BE2C (cell line): Measurements from ENCODE around the gene CRKL.

Experiments
- DNase-seq: peaks from one replicate; pipeline ENCODE4 v3.0.0-alpha.2; 2020
- H3K27me3 ChIP-seq: fragments of 250-450 bp; sonication (Bioruptor Pico); 2 replicates; pipeline ENCODE4 v1.5.1; 2020; ENCODE audit warnings: mild to moderate bottlenecking
- H3K36me3 ChIP-seq: fragments of 250-450 bp; sonication (Bioruptor Pico); 2 replicates; pipeline ENCODE4 v1.5.1; 2020; ENCODE audit warnings: mild to moderate bottlenecking
- H3K4me1 ChIP-seq: fragments of 250-450 bp; sonication (Bioruptor Pico); 2 replicates; pipeline ENCODE4 v1.5.1; 2020
- H3K4me3 ChIP-seq: 2 replicates; pipeline ENCODE4 v1.5.1; 2011; ENCODE audit warnings: low read depth, low read length
- H3K9me3 ChIP-seq: fragments of 250-450 bp; sonication (Bioruptor Pico); 2 replicates; pipeline ENCODE4 v1.5.1; 2020
- TF ChIP-seq, protein P1 (sequence below): IDR thresholded peaks from 2 replicates; pipeline ENCODE4 v1.5.1; 2012; ENCODE audit warnings: mild to moderate bottlenecking, low read depth, low read length

Gene CRKL

DNA sequence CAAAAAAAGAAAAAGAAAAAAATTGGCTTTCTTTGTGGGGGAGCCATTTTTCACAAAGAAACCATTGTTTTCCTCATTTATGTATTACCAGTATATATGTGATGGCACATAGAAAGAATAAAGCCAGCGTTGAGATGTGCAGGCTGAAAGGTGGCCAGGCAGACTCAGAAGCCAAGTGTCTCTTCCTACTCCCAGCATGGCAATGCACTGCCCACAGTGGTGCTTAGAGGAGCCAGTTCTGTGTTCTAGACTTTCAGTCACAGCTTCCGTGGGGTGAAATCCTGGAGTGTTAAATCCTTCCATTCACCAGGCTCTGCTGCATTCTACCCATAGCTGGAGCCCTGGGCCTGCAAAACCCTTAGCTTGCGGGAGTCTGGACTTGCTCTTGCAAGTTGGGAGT is 39.5 kb upstream of the CRKL start:
- Histone ChIP-seq H3K27me3 (no peaks in the 10 kb centered on the region), H3K36me3 (peaks cover 6% of the 10 kb centered on the region; the same call in 1 of the 2 replicates), H3K4me3 (no peak overlapping the region), H3K4me1 (no peaks in the 10 kb centered on the region), H3K9me3 (no peaks in the 10 kb centered on the region)
- TF ChIP-seq, protein P1, sequence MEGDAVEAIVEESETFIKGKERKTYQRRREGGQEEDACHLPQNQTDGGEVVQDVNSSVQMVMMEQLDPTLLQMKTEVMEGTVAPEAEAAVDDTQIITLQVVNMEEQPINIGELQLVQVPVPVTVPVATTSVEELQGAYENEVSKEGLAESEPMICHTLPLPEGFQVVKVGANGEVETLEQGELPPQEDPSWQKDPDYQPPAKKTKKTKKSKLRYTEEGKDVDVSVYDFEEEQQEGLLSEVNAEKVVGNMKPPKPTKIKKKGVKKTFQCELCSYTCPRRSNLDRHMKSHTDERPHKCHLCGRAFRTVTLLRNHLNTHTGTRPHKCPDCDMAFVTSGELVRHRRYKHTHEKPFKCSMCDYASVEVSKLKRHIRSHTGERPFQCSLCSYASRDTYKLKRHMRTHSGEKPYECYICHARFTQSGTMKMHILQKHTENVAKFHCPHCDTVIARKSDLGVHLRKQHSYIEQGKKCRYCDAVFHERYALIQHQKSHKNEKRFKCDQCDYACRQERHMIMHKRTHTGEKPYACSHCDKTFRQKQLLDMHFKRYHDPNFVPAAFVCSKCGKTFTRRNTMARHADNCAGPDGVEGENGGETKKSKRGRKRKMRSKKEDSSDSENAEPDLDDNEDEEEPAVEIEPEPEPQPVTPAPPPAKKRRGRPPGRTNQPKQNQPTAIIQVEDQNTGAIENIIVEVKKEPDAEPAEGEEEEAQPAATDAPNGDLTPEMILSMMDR: no peak
- DNase-seq: no peak

DNA sequence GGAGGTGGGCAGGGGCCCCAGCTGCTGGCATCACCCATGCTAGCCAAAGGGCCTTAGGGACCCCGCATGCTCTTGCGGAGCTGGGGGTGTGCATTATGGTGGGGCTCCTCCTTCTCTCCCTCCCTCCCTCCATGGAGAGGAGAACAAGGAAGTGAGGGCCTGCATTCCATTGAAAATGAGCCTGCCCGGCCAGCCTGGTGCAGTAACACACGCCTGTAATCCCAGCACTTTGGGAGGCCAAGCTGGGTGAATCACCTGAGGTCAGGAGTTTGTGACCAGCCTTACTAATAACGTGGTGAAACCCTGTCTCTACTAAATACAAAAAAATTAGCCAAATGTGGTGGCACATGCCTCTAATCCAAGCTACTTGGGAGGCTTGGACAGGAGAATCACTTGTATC is 36.0 kb upstream of the CRKL start:
- no peaks in the 10 kb centered on the region for H3K9me3 ChIP-seq
- no peak overlapping the region for H3K4me3 ChIP-seq
- TF ChIP-seq, protein P1: no peak
- no peaks in the 10 kb centered on the region for H3K27me3 ChIP-seq
- peaks cover 2% of the 10 kb centered on the region for H3K4me1 ChIP-seq
- no peak for DNase-seq
- H3K36me3 ChIP-seq: peaks cover 6% of the 10 kb centered on the region; the same call in 1 of the 2 replicates

DNA sequence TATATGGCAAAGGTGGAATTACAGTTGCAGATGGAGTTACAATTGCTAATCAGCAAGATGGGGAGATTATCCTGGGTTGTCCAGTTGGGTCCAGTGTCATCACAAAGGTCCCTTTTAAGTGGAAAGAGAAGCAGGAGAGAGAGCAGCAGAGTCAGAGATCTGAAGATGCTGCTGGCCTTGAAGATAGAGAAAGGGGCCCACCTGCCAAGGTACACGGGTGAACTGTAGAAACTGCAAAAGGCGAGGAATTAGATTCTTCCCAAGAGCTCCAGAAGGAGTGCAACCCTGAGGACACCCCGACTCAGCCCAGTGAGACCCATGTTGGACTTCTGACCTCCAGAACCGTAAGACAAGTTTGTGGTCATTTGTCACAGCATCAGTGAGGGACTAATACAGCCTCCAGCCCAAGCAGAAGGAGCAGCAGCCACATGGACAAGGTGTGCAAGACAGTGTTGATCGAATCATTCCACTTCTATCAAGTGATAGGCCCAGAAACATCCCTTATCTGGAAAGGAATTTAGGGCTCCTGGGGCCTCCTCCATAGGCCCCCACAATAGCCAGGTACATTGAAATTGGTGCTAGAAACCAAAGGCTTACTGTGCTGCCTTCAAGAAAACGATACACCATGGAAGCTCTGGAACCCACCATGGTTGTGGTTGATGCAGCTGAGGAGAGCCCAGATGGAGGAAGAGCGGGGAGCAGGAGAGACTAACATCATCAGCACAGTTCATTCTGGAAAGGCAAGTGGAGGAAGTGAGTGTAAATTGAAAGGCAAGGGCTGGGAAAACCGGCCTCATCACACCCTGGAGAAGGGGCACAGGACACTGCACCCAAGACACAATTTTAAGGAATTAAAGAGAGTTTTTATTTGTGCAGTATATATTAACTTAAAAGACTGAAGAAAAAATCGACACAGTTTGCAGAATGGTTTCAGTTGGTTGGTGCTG is 35.1 kb upstream of the CRKL start:
- Histone ChIP-seq H3K9me3 (no peaks in the 10 kb centered on the region), H3K36me3 (peaks cover 6% of the 10 kb centered on the region; the same call in 1 of the 2 replicates), H3K27me3 (no peaks in the 10 kb centered on the region), H3K4me1 (peaks cover 8% of the 10 kb centered on the region), H3K4me3 (no peak overlapping the region)
- no peak for DNase-seq
- TF ChIP-seq, protein P1: no peak

DNA sequence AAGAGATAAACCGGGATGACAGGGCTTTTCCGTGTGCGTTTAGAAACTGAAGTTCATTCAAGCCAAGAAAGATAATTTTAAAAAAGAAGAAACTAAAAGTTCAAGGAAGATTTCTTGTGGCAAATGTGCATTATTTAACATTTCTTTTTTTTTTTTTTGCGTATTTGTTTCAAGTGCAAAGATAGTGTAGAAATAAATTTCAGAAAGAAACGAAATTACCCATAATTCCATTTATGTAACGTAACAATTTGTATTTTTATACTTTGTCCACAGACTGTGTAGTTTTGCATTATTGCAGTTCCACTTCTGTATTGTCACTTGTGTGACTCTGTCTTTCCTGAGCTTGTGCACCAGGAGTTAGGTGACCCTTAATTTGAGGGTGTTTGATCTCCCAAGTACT is 34.4 kb upstream of the CRKL start:
- no peak for DNase-seq
- Histone ChIP-seq H3K4me3 (no peak overlapping the region), H3K4me1 (peaks cover 12% of the 10 kb centered on the region), H3K9me3 (no peaks in the 10 kb centered on the region), H3K27me3 (no peaks in the 10 kb centered on the region), H3K36me3 (peaks cover 6% of the 10 kb centered on the region; the same call in 1 of the 2 replicates)
- TF ChIP-seq, protein P1: no peak

DNA sequence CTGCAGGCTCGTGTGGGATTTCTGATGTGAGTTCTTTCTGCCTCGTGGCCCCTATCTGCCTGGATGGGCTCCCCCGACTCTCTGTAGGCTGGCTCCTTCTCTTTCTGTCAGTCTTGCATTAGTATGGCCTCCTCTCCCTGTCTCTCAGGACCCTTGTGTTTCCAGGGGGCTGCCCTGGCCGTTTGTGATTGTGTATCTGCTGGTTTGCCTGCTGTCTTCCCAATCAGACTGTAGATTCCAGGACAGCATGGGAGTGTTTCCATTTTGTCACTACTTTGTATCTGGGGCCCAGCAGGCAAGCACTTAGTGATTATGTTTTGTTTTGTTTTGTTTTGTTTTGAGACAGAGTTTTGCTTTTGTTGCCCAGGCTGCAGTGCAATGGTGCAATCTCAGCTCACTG is 32.8 kb upstream of the CRKL start:
- Histone ChIP-seq H3K9me3 (no peaks in the 10 kb centered on the region), H3K4me3 (no peak overlapping the region), H3K36me3 (peaks cover 12% of the 10 kb centered on the region; the same call in 1 of the 2 replicates), H3K4me1 (peaks cover 23% of the 10 kb centered on the region), H3K27me3 (no peaks in the 10 kb centered on the region)
- TF ChIP-seq, protein P1: no peak
- no peak for DNase-seq

DNA sequence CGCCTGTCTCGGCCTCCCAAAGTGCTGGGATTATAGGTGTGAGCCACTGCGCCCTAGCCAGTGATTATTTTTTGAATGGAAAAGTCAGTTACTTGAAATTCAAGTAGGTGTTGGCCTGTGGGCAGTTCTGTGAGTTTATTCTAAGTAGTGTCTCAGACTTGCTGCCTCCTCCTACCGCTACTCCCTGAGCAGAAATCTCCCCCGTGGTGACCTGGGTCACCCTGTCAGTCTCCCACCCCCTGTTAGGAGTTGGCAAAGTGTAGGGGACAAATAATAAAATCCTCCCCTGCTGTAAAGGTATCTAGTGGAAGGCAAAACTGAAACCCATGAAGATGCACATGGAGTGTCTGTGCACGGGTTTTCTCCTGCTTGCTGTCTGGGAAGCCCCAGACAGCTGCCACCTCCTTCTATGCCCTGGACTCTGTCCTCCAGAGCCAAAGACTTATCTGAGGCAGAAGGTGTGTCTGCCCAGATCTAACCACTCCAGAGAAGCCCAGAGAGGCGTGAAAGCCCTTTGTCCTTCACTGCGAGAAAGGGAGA is 32.1 kb upstream of the CRKL start:
- Histone ChIP-seq H3K9me3 (no peaks in the 10 kb centered on the region), H3K4me1 (peaks cover 25% of the 10 kb centered on the region), H3K27me3 (no peaks in the 10 kb centered on the region), H3K36me3 (peaks cover 12% of the 10 kb centered on the region; the same call in 1 of the 2 replicates), H3K4me3 (no peak overlapping the region; the same call in 1 of the 2 replicates)
- no peak for DNase-seq
- TF ChIP-seq, protein P1: no peak
